GM18870 (cell line): ENCODE results near the gene ABCA13.
"Not testable (repeated sequence)": the region's sequence is repeated elsewhere in the genome, so short reads cannot be mapped to it uniquely, and the experiment has no call there.

ENCODE experiments used
- ATAC-seq: cut with Tn5 transposase; IDR thresholded peaks from one replicate; pipeline ENCODE4 v1.9.1; 2021; ENCODE audit warnings: moderate library complexity; ENCODE audit not compliant: unreplicated experiment

Gene ABCA13

GRCh38 chr7:48175019-48175418 is 3.8 kb downstream of the ABCA13 start:
- ATAC-seq: no peak

DNA sequence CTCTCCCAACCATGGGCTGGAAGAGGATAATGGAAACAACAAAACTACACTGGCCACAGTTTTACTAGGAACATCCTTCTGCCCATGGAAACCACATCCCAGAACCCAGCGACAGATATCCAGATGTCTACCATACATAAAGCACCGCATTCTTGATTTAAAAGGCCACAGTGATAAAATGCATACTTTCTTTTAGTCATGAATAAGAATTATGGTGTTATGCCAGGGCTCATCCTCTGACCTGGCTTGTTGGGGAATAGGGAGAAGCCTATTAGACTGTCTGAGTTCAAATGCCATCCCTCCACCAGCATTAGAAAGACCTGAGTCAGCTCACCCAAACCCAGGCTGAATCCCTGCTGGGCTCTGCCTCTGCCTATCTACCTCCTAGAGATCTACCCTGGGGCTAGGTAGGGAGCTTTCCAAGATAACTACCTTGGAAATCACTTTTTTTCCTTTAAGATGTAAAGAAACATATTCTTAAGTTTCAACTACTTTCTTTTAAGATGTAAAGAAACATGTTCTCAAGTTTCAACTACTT is 5.2 kb downstream of the ABCA13 start:
- ATAC-seq: no peak

DNA sequence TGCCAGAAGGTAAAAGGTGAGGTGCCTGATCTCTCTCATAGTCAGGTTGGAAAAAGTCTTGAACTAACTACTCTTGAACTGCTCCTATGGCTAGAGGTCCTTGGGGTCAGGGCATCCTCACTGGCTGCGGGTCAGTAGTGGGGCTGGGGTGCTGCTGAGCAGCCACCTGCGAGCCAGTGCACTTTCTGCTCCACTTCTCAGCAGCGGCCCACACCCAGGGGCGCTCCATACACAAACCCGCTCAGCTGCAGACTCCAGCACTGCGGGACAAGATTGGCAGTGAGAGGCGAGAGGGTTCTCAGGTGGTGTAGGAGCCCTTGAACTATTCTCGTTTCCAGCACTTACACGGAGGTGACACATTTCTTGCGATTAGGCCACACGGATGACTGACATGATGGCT is 6.0 kb downstream of the ABCA13 start:
- ATAC-seq: no peak

- no peak for ATAC-seq
Measured at GRCh38 chr7:48179496-48180030, 8.3 kb downstream of the ABCA13 start.

- no peak for ATAC-seq
Measured at GRCh38 chr7:48180981-48181380, 9.7 kb downstream of the ABCA13 start.

DNA sequence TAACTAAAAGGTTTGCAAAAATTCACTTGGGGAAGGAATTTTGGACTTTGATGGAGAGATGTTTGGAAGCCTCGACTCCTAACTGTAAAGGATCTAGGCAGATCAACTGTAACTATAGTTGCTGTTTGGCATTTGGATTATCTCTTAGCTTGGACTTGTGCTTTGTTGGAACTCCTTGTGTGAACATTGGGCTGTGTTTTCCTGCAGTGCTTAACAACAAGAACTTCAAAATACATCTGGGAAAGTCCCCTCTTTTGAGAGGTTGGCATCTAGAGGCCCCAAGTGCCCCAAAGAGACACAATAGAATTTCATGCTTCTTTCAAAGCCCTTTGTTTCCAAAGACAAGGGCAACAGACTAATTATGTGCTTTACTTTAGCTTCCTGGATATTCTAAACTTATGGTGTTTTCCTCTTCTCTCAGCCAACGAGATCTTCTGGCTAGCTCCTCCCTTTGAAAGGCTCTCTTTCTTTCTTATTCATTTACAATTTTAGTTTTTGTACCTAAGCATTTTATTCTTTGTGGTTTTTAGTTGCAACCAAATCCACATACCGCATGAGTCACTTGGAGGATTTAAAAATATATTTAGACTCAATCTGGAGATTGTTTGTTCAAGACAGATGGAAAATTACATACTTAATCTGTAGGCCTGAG is 11.6 kb downstream of the ABCA13 start:
- ATAC-seq: no peak

DNA sequence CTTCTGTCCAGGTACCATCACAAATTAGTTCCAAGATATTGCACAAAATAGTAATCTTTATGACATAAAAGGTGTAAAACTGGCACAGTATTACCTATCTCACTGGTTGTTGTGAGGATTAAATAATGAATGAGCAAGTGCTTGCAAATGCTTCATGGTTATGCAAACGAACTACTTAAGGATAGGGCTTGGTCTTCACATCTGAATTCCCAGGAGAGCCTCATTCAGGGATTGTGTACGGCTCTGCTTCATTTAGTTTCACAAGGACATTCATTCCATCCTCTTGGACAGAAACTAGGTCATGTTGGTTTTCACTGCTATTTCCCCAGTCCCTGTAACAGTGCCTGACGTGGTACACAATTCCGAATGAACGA is 12.1 kb downstream of the ABCA13 start:
- no peak for ATAC-seq

- peak; percentile 70 for ATAC-seq
Measured at GRCh38 chr7:48183965-48184364, 12.7 kb downstream of the ABCA13 start.

- ATAC-seq: no peak
Measured at GRCh38 chr7:48188776-48189520, 17.7 kb downstream of the ABCA13 start.

DNA sequence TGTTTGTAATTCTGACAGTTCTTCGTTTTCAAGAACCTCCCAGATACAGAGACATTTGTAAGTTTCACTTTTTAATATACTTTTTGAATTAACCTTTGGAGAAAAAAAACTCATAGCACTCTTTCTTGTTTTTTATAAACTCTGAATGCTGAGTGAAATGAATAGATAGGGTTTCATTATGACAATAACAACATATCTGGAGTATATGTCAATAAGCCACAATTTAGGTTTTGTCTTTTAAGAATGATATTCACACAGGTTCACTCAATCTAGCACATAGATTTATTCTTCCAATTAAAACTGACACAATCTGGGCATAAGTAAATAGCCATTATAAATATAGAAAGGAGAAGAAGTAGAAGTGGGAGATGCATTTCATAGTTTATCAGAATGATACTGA is 21.7 kb downstream of the ABCA13 start:
- ATAC-seq: no peak

DNA sequence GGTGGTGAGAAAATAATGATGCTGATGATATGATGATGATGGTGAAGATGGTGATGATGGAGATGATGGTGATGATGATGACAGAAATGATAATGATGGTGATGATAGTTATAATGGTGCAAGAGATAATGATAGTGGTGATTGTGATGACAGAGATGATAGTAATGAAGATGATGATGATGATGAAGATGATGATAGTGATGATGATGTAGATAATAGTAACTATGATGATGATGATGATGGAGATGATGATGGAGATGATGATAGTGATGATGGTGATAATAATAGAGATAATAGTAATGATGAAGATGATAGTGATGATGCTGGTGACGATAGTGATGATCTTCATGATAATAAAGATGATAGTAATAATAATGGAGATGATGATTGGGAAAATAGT is 22.2 kb downstream of the ABCA13 start:
- no peak for ATAC-seq

DNA sequence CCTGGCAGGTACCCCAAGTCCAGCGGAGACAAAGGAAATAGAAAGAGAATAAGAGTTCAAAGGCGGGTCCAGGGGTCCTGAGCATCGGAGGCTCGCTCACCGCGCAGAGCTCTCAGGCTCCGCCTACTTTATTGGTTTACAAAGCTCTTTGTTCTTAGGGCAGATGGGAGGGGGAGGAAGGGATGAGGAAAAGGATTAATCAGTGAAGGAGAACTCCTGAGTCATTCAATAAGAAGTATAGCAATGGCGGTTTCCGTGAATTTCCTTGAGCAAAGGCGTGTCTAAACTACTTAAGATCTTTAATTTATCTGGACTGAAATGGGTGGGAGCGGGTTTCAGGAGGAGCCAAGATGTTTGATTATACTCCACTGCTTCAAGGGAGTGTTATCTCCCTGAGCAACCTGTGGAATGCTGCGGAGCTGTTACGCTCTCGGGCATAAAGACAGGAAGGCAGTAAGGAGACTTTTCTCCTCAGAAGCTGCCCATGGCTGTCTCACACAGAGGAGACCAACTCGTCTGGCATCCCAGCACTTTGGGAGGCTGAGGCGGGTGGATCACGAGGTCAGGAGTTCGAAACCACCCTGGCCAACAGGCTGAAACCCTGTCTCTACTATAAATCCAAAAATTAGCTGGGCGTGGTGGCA is 29.8 kb downstream of the ABCA13 start:
- ATAC-seq: not testable (repeated sequence)

GRCh38 chr7:48202916-48203315 is 31.7 kb downstream of the ABCA13 start:
- ATAC-seq: not testable (repeated sequence)

DNA sequence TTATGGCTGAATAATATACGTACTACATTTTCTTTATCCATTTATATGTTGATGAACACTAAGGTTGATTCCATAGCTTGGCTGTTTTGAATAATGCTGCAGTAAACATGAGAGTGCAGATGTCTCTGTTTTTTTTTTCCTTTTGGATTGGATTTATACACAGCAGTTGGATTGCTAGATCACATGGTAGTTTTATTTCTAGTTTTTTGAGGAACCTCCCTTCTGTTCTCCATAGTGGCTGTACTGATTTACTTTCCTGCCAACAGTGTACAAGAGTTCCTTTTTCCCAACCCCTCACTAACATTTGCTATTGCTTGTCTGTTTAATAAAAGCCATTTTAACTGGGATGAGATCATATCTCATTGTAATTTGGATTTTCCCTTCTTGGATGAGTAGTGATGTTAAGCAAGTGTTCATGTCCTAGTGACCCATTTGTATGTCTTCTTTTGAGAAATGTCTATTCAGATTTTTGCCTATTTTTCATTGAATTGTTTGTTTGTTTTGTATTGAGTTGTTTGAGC is 36.0 kb downstream of the ABCA13 start:
- ATAC-seq: no peak

- no peak for ATAC-seq
Measured at GRCh38 chr7:48209004-48209600, 37.8 kb downstream of the ABCA13 start.

DNA sequence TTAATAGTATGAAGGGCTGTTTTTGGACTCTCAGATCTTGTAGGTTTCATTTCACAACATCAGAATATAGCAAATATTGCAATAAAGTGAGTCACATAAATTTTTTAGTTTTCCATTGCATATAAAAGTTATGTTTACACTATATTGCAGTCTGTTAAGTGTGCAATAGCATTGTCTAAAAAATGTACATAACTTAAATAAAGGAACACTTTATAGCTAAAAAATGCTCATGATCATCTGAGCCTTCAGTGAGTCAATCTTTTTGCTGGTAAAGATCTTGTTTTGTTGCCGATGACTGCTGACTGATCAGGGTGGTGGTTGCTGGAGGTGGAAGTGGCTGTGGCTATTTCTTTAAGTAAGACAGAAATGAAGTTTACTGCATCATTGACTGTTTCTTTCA is 42.0 kb downstream of the ABCA13 start:
- no peak for ATAC-seq

DNA sequence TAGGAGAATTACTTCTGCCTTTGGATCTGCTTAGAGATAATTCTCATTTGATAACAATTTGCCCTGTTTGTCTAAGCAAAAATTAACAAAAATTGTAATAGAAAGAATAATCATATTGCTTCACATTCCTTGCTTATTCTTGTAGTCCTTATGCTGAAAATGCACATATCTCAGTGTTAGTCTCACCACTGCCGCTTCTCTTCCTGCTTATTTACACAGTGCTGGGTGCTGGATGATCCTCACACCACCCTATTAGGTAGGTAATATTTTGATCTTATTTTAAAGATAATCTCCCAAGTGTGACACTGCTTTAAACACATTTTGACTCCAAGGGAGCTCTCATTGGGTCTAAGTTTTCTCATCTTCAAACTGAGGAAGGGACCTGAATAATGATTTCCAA is 46.0 kb downstream of the ABCA13 start:
- no peak for ATAC-seq

GRCh38 chr7:48217753-48218152 is 46.5 kb downstream of the ABCA13 start:
- ATAC-seq: no peak

GRCh38 chr7:48224042-48224441 is 52.8 kb downstream of the ABCA13 start:
- ATAC-seq: no peak

DNA sequence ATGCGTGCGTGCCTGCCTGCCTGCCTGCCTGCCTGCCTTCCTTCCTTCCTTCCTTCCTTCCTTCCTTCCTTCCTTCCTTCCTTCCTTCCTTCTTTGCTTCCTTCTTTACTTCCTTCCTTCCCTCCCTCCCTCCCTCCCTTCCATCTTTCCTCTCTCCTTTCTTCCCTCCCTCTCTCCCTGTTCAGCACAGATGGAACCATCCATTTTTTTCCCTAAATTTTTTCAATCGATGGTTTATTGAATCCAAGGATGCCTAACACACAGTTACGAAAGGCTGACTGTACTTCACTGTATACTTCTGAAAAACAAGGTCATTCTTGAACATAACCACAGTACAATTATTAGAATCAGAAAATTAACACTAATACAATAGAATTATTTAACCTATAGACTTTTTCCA is 53.8 kb downstream of the ABCA13 start:
- ATAC-seq: no peak

DNA sequence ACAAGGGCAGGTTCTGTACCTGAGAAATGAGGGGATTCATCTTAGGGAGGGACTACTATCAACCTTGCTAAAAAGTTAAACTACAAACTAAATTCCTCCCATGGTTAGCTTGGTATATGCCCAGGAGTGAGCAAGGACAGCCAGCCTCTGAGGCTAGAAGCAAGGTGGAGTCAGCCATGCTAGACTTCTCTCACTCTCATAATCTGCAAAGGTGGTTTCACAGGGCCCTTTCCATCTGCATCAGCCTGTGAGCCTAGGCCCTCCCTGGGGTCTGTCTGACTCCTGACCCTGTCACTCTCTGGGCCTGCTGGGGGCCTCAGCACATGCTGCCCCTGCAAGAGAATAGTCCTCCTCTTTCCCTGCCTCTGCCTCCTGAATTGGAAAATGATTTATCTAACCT is 66.1 kb downstream of the ABCA13 start:
- ATAC-seq: no peak
